HUES48 (cell line): ENCODE data around the gene KIR2DL3.

ENCODE experiments used
- H3K27ac ChIP-seq: one replicate; pipeline ENCODE4 v1.7.0; 2013; ENCODE audit warnings: low read depth, low read length, inconsistent platforms
- H3K27me3 ChIP-seq: 2 replicates; pipeline ENCODE4 v1.6.1; 2013; ENCODE audit warnings: mild to moderate bottlenecking, low read length; ENCODE audit not compliant: control insufficient read depth, insufficient read depth
- H3K36me3 ChIP-seq: 2 replicates; pipeline ENCODE4 v1.6.1; 2013; ENCODE audit warnings: low read length; ENCODE audit not compliant: control insufficient read depth, insufficient read depth
- H3K4me1 ChIP-seq: 2 replicates; pipeline ENCODE4 v1.6.1; 2013; ENCODE audit warnings: mild to moderate bottlenecking, low read length; ENCODE audit not compliant: control insufficient read depth, insufficient read depth
- H3K4me3 ChIP-seq: 2 replicates; pipeline ENCODE4 v1.5.1; 2013; ENCODE audit warnings: mild to moderate bottlenecking, low read depth, low read length
- H3K9ac ChIP-seq: 2 replicates; pipeline ENCODE4 v1.6.1; 2013; ENCODE audit warnings: mild to moderate bottlenecking, low read depth, low read length, moderate library complexity
- H3K9me3 ChIP-seq: 2 replicates; pipeline ENCODE4 v1.6.1; 2013; ENCODE audit warnings: low read length; ENCODE audit not compliant: control insufficient read depth, insufficient read depth

The KIR2DL3 gene

DNA sequence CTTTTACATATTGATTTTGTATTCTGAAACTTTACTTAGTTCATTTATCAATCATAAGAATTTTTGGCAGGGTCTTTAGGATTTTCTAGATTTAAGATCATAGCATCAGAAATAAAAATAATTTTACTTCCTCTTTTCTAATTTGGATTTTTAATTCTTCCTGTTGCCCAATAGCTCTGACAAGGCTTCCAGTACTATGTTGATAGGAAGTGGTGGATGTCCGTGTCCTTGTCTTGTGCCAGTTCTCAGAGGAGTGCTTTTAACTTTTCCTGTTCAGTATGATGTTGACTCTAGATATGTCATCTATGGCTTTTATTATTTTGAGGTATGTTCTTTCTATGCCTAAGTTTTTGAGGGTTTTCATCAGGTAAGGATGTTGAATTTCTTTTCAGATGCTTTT, 57.4 kb downstream of the KIR2DL3 start:
- H3K27ac ChIP-seq, result no peak overlapping the region
- no peak overlapping the region for H3K4me3 ChIP-seq
- H3K27me3 ChIP-seq, result no peaks in the 10 kb centered on the region
- no peak overlapping the region for H3K9ac ChIP-seq
- H3K4me1 ChIP-seq, result no peaks in the 10 kb centered on the region
- peaks cover 42% of the 10 kb centered on the region for H3K9me3 ChIP-seq
- H3K36me3 ChIP-seq, result no peaks in the 10 kb centered on the region
